A673 (cell line): ENCODE data around the gene NPSR1.

Experiments used
- EZH2 ChIP-seq: fragments of 200-600 bp; sonication (generic); IDR thresholded peaks from 2 replicates; pipeline ENCODE4 v1.6.1; 2017; ENCODE audit warnings: borderline replicate concordance, low read depth, mild to moderate bottlenecking, mixed read lengths, antibody characterized with exemption, low read length; ENCODE audit not compliant: poor library complexity, severe bottlenecking
- TF ChIP-seq, protein P1 (sequence below): fragments of 300-800, 200-600 bp; sonication (generic); conservative IDR thresholded peaks from 2 replicates; pipeline ENCODE4 v1.5.1; 2017; ENCODE audit warnings: low read depth, mild to moderate bottlenecking, antibody characterized with exemption, low read length, moderate library complexity, mixed read lengths

DNA sequence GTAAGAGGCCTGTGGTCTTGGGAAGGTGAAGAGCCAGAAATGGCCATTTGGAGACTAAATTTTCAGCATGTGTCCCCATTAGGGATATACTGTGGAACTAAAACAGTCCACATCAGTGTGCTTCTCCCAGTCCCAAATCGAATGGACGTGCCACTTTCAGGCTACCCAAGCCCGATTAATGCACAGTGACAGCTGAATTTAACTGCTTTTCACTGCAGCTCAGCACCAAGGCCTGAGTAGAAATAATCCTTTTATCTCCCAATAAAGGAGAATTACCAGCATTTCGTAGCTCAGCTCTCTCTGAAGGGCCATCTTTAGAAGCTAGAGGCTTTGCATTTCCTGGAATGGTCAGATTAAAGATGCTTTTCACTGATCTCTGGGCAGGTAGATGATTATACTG lies 183.3 kb downstream of the NPSR1 start:
- TF ChIP-seq, protein P1, sequence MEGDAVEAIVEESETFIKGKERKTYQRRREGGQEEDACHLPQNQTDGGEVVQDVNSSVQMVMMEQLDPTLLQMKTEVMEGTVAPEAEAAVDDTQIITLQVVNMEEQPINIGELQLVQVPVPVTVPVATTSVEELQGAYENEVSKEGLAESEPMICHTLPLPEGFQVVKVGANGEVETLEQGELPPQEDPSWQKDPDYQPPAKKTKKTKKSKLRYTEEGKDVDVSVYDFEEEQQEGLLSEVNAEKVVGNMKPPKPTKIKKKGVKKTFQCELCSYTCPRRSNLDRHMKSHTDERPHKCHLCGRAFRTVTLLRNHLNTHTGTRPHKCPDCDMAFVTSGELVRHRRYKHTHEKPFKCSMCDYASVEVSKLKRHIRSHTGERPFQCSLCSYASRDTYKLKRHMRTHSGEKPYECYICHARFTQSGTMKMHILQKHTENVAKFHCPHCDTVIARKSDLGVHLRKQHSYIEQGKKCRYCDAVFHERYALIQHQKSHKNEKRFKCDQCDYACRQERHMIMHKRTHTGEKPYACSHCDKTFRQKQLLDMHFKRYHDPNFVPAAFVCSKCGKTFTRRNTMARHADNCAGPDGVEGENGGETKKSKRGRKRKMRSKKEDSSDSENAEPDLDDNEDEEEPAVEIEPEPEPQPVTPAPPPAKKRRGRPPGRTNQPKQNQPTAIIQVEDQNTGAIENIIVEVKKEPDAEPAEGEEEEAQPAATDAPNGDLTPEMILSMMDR: no peak
- TF ChIP-seq EZH2: no peak
